Tibial nerve (tissue), 4 donors: ENCODE measurements around the gene CCDC117. TPM values are rescaled to one million over a fixed set of nuclear protein-coding genes. Genes with fewer than 3 reads are reported as not detected.

Experiments
- DNase-seq, 2 donors: peaks; one replicate each; pipeline ENCODE4 v3.0.0-alpha.2; 2019; ENCODE audit warnings: low spot score in 2 of 2
- H3K27ac ChIP-seq, 4 donors: fragments of 200-600 bp; sonication (generic) in 3 of 4; one replicate each; pipeline ENCODE4 v1.5.1; 2017 to 2019; ENCODE audit warnings: mild to moderate bottlenecking in 1 of 4
- H3K27me3 ChIP-seq, 2 donors: fragments of 200-600 bp; sonication (generic) in 1 of 2; one replicate each; pipeline versions ENCODE4 v1.5.1 to v1.6.0; 2017 to 2019
- H3K36me3 ChIP-seq, 3 donors: fragments of 200-600 bp; sonication (generic); one replicate each; pipeline ENCODE4 v1.5.1; 2018 to 2019
- H3K4me1 ChIP-seq, 4 donors: fragments of 200-600 bp; sonication (generic) in 3 of 4; one replicate each; pipeline ENCODE4 v1.5.1; 2017 to 2019
- H3K4me3 ChIP-seq, 4 donors: fragments of 200-600 bp; sonication (generic) in 3 of 4; one replicate each; pipeline ENCODE4 v1.5.1; 2017 to 2019; ENCODE audit warnings: mild to moderate bottlenecking in 1 of 4, moderate library complexity in 1 of 4
- H3K9me3 ChIP-seq, 4 donors: fragments of 200-600 bp; sonication (generic) in 3 of 4; one replicate each; pipeline ENCODE4 v1.5.1; 2017 to 2019
- EP300 ChIP-seq, 2 donors: sonication (generic); formaldehyde crosslinking; IDR thresholded peaks; one replicate each; pipeline ENCODE4 v1.6.1; 2017; ENCODE audit warnings: antibody characterized with exemption in 2 of 2, mild to moderate bottlenecking in 1 of 2
- POLR2A ChIP-seq, 2 donors: fragments of 450-650 bp; IDR thresholded peaks; one replicate each; pipeline ENCODE4 v1.6.1; 2017; ENCODE audit warnings: antibody characterized with exemption in 2 of 2, mild to moderate bottlenecking in 2 of 2, moderate library complexity in 2 of 2
- WGBS, 2 donors: methylation state at CpG; one replicate each; pipeline ENCODE4 v1.1.5; 2018; 5-methylcytosine and 5-hydroxymethylcytosine counted together
- total RNA-seq, 4 donors: library from RNA; depleted of rRNA; stranded (reverse); fragments of >200 nt; gene quantifications; one replicate each; pipeline ENCODE4 v1.1.0, GENCODE V29; 2016
- TF ChIP-seq, protein P1 (sequence below), 5 experiments: fragments of 200-600 bp in 3 of 5; fragments of 450-650 bp in 2 of 5; sonication (generic) in 3 of 5; IDR thresholded peaks; one replicate each; pipeline ENCODE4 v1.5.1; 2016 to 2019; ENCODE audit warnings: antibody characterized with exemption in 5 of 5, mild to moderate bottlenecking in 3 of 5, moderate library complexity in 2 of 5

Gene CCDC117
- total RNA-seq = 10 to 100 TPM; 16.7 to 22.4 (median 20.6) TPM

DNA sequence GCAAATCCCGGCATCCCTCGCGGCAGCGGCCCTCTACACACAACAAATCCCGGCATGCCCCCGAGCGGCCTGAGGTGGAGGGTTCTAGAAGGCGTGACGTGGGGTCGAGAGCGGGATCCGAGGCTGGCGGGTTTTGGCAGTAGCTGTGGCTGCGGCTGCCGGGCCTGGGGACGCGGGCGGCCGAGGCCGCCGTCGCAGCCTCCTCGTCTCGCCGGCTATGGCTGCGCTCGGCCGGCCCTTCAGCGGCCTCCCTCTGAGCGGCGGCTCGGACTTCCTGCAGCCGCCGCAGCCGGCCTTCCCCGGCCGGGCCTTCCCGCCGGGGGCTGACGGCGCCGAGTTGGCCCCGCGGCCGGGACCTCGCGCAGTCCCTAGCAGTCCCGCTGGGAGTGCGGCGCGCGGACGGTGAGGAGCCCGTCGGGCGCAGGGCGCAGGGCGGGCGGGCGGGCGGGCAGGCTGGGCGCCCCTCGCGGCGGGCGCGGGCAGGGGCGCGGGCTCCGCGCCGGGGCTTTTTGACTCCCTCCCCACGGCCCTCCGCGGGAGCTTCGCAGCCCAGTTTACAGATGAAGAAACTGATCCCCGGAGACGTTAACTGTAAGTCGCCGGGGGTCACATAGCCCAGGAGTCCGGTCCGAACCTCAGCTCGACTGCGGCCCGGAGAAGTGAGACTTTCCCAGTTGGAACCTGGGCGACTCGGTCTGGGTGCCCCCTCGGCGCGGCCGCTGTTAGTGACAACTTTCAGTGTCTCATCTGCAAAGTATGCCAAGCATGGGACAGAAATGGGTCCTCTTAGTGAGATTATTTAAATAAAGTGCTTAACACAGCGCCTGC lies at the start of gene CCDC117:
Gene CCDC117, plus strand, starts transcription at position 63 of the 828 bp plus-strand sequence. Its CDS starts 155 bp downstream, at position 218.
- H3K36me3 ChIP-seq = peaks cover 0 to 31% (median 0%) of the 10 kb centered on the region in 3 donors
- DNase-seq = peak; percentile 93 to 96
- 1% methylated on average over 28 to 51 of the region's 92 CpGs for WGBS, 2 donors
- TF ChIP-seq EP300 (IDR thresholded peaks at IDR 0.05) (peak; percentile 86 to 97), POLR2A (IDR thresholded peaks at IDR 0.05) (peak; percentile 77 to 94)
- TF ChIP-seq, protein P1, sequence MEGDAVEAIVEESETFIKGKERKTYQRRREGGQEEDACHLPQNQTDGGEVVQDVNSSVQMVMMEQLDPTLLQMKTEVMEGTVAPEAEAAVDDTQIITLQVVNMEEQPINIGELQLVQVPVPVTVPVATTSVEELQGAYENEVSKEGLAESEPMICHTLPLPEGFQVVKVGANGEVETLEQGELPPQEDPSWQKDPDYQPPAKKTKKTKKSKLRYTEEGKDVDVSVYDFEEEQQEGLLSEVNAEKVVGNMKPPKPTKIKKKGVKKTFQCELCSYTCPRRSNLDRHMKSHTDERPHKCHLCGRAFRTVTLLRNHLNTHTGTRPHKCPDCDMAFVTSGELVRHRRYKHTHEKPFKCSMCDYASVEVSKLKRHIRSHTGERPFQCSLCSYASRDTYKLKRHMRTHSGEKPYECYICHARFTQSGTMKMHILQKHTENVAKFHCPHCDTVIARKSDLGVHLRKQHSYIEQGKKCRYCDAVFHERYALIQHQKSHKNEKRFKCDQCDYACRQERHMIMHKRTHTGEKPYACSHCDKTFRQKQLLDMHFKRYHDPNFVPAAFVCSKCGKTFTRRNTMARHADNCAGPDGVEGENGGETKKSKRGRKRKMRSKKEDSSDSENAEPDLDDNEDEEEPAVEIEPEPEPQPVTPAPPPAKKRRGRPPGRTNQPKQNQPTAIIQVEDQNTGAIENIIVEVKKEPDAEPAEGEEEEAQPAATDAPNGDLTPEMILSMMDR (IDR thresholded peaks at IDR 0.05) = peak; percentile 9 to 86 (median 46)
- peaks cover 0 to 28% (median 12%) of the 10 kb centered on the region in 4 donors for H3K4me1 ChIP-seq
- H3K9me3 ChIP-seq = peaks cover 0 to 8% (median 0%) of the 10 kb centered on the region in 4 donors
- H3K27me3 ChIP-seq = no peaks in the 10 kb centered on the region
- H3K4me3 ChIP-seq = peak within 1 kb of the TSS; percentile 66 to 99 (median 88)
- peak within 1 kb of the TSS; percentile 97 to 99 (median 99) for H3K27ac ChIP-seq

GRCh38 chr22:28728002-28728401 lies 44.5 kb upstream of the CCDC117 start:
- no peak for DNase-seq
- TF ChIP-seq EP300 (IDR thresholded peaks at IDR 0.05) = no peak
- TF ChIP-seq POLR2A (IDR thresholded peaks at IDR 0.05) = no peak
- TF ChIP-seq, protein P1 (IDR thresholded peaks at IDR 0.05) = no peak
- peaks cover 0 to 4% (median 0%) of the 10 kb centered on the region in 3 donors for H3K36me3 ChIP-seq
- no peak overlapping the region for H3K27ac ChIP-seq
- 94 to 97% methylated on average over 1 of the region's 1 CpG for WGBS, 2 donors
- H3K27me3 ChIP-seq = no peaks in the 10 kb centered on the region
- H3K4me1 ChIP-seq = no peaks in the 10 kb centered on the region
- H3K4me3 ChIP-seq = no peak overlapping the region
- H3K9me3 ChIP-seq = no peaks in the 10 kb centered on the region

DNA sequence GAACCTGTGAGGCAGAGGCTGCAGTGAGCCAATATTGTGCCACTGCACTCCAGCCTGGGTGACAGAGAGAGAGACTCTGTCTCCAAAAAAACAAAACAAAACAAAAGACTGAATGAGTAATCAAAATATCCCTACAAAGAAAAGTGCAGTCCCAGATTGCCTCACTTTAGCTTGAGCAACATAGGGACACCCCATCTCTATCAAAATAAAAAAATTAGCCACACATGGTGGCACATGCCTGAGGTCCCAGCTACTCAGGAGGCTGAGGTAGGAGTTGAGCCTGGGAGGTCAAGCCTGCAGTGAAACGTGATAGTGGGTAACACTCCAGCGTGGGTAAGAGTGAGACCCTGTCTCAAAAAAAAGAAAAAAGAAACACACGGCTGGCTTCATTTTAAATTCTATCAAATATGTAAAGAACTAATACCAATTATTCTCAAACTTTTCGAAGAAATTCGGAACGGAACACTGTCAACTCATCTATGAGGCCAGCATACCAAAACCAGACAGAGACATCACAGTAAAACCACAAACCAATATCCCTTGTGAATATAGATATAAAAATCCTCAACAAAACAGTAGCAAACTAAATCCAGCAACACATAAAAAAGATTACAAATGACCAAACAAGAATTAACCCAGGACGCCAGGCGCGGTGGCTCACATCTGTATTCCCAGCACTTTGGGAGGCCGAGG lies 43.7 kb upstream of the CCDC117 start:
- DNase-seq = no peak
- WGBS, 2 donors = 92% methylated on average over 10 of the region's 10 CpGs
- Histone ChIP-seq H3K36me3 (peaks cover 0 to 4% (median 0%) of the 10 kb centered on the region in 3 donors), H3K4me3 (no peak overlapping the region), H3K9me3 (no peaks in the 10 kb centered on the region), H3K4me1 (no peaks in the 10 kb centered on the region), H3K27me3 (no peaks in the 10 kb centered on the region), H3K27ac (no peak overlapping the region)
- TF ChIP-seq EP300 (IDR thresholded peaks at IDR 0.05) (no peak), POLR2A (IDR thresholded peaks at IDR 0.05) (no peak)
- TF ChIP-seq, protein P1 (IDR thresholded peaks at IDR 0.05) = no peak

- 94% methylated on average over 3 of the region's 3 CpGs for WGBS, 2 donors
These were observed 42.3 kb upstream of the CCDC117 start for GRCh38 chr22:28730179-28730578.

More at GRCh38 chr22:28730179-28730578, 42.3 kb upstream of the CCDC117 start:
- no peak overlapping the region for H3K4me3 ChIP-seq
- no peaks in the 10 kb centered on the region for H3K27me3 ChIP-seq
- no peak for DNase-seq
- TF ChIP-seq, protein P1 (IDR thresholded peaks at IDR 0.05) = no peak
- no peak for TF ChIP-seq EP300 (IDR thresholded peaks at IDR 0.05)
- no peak for TF ChIP-seq POLR2A (IDR thresholded peaks at IDR 0.05)
- H3K27ac ChIP-seq = no peak overlapping the region
- H3K4me1 ChIP-seq = no peaks in the 10 kb centered on the region
- H3K9me3 ChIP-seq = no peaks in the 10 kb centered on the region
- no peaks in the 10 kb centered on the region for H3K36me3 ChIP-seq
